CD14-positive monocyte (primary cell): ENCODE data around the gene ZKSCAN4. TPM values are rescaled to one million over a fixed set of nuclear protein-coding genes. Genes with fewer than 3 reads are reported as not detected.

ENCODE experiments used
- DNase-seq, 3 donors: peaks; one replicate each; pipeline ENCODE4 v3.0.0-alpha.2; 2011 to 2022
- H2AFZ ChIP-seq: 2 replicates; pipeline ENCODE4 v1.6.0; 2012; ENCODE audit warnings: mild to moderate bottlenecking, low read depth, low read length, inconsistent platforms; ENCODE audit not compliant: insufficient read depth, poor library complexity, severe bottlenecking
- H3K27ac ChIP-seq, 2 donors: 1 replicate in 1 of 2; 2 replicates in 1 of 2; pipeline ENCODE4 v1.5.1; 2012 to 2013; ENCODE audit warnings: low read length in 2 of 2, control low read depth in 1 of 2, inconsistent platforms in 1 of 2, low read depth in 1 of 2, mild to moderate bottlenecking in 1 of 2
- H3K27me3 ChIP-seq, 2 donors: one replicate each; pipeline versions ENCODE4 v1.6.0 to v1.6.1; 2011 to 2013; ENCODE audit warnings: low read length in 2 of 2; ENCODE audit not compliant: control insufficient read depth in 2 of 2, insufficient read depth in 2 of 2
- H3K36me3 ChIP-seq, 2 donors: replicated peaks in 1 of 2; 1 replicate in 1 of 2; 2 replicates in 1 of 2; pipeline versions ENCODE4 v1.5.1 to v1.6.1; 2012 to 2013; ENCODE audit warnings: low read length in 2 of 2, control low read depth in 1 of 2, inconsistent platforms in 1 of 2, mild to moderate bottlenecking in 1 of 2; ENCODE audit not compliant: insufficient read depth in 2 of 2, control insufficient read depth in 1 of 2
- H3K4me1 ChIP-seq, 2 donors: 1 replicate in 1 of 2; 2 replicates in 1 of 2; pipeline versions ENCODE4 v1.5.1 to v1.6.1; 2012 to 2013; ENCODE audit warnings: low read length in 2 of 2, control low read depth in 1 of 2, inconsistent platforms in 1 of 2, mild to moderate bottlenecking in 1 of 2, moderate library complexity in 1 of 2; ENCODE audit not compliant: insufficient read depth in 2 of 2, control insufficient read depth in 1 of 2
- H3K4me2 ChIP-seq: replicated peaks from 2 replicates; pipeline ENCODE3; 2012; ENCODE audit warnings: low read length, moderate library complexity, mild to moderate bottlenecking; ENCODE audit not compliant: poor library complexity, severe bottlenecking; ENCODE audit errors: extremely low read depth
- H3K4me3 ChIP-seq, 3 experiments: fragments of 200-600 bp in 1 of 3; sonication (generic) in 1 of 3; replicated peaks in 1 of 3; 1 replicate in 2 of 3; 2 replicates in 1 of 3; pipeline ENCODE4 v1.5.1; 2011 to 2013; ENCODE audit warnings: low read length in 3 of 3, mild to moderate bottlenecking in 3 of 3, control low read depth in 2 of 3, low read depth in 2 of 3, inconsistent platforms in 1 of 3, moderate library complexity in 1 of 3
- H3K79me2 ChIP-seq: 2 replicates; pipeline ENCODE4 v1.6.0; 2012; ENCODE audit warnings: mild to moderate bottlenecking, control low read depth, inconsistent platforms, low read length, moderate library complexity; ENCODE audit not compliant: insufficient read depth
- H3K9ac ChIP-seq: 2 replicates; pipeline ENCODE4 v1.6.0; 2017; ENCODE audit warnings: low read length, mild to moderate bottlenecking; ENCODE audit not compliant: insufficient read depth, poor library complexity, severe bottlenecking
- H3K9me3 ChIP-seq, 2 donors: replicated peaks in 1 of 2; 1 replicate in 1 of 2; 2 replicates in 1 of 2; pipeline versions ENCODE4 v1.5.1 to v1.6.1; 2012 to 2013; ENCODE audit warnings: low read length in 2 of 2, control low read depth in 1 of 2; ENCODE audit not compliant: control insufficient read depth in 1 of 2, insufficient read depth in 1 of 2
- H4K20me1 ChIP-seq: 2 replicates; pipeline ENCODE4 v1.6.0; 2012; ENCODE audit warnings: mild to moderate bottlenecking, low read length, control low read depth, moderate library complexity; ENCODE audit not compliant: insufficient read depth
- H3K27ac Mint-ChIP-seq, 7 donors: one replicate each; pipeline ENCODE4 v1.8.0; 2020; ENCODE audit warnings: mild to moderate bottlenecking in 7 of 7, mixed read lengths in 7 of 7, moderate library complexity in 6 of 7, inconsistent platforms in 2 of 7
- H3K27me3 Mint-ChIP-seq, 3 donors: one replicate each; pipeline ENCODE4 v1.8.0; 2021 to 2022; ENCODE audit warnings: low read depth in 3 of 3, mild to moderate bottlenecking in 3 of 3, mixed read lengths in 3 of 3, moderate library complexity in 3 of 3, inconsistent platforms in 1 of 3
- H3K36me3 Mint-ChIP-seq, 2 donors: one replicate each; pipeline ENCODE4 v1.8.0; 2020; ENCODE audit warnings: mixed read lengths in 2 of 2, inconsistent platforms in 1 of 2, mild to moderate bottlenecking in 1 of 2
- H3K4me1 Mint-ChIP-seq: one replicate; pipeline ENCODE4 v1.8.0; 2020; ENCODE audit warnings: mild to moderate bottlenecking, mixed read lengths
- H3K4me3 Mint-ChIP-seq, 2 donors: one replicate each; pipeline ENCODE4 v1.8.0; 2020; ENCODE audit warnings: mild to moderate bottlenecking in 2 of 2, mixed read lengths in 2 of 2, moderate library complexity in 1 of 2
- H3K9me3 Mint-ChIP-seq, 7 donors: one replicate each; pipeline ENCODE4 v1.8.0; 2020 to 2022; ENCODE audit warnings: mixed read lengths in 7 of 7, mild to moderate bottlenecking in 6 of 7, moderate library complexity in 6 of 7, inconsistent platforms in 2 of 7
- CTCF ChIP-seq: fragments of 200-600 bp; IDR thresholded peaks from one replicate; pipeline ENCODE4 v1.8.0; 2022; ENCODE audit warnings: antibody characterized with exemption, mild to moderate bottlenecking
- WGBS: methylation state at CpG from one replicate; pipeline ENCODE4 v1.1.5; 2013; ENCODE audit warnings: missing lambda C conversion rate; ENCODE audit not compliant: insufficient coverage; 5-methylcytosine and 5-hydroxymethylcytosine counted together
- intact Hi-C, 2 donors: fragments of 100-400 bp; cut with micrococcal nuclease; formaldehyde crosslinking; loops; one replicate each; pipeline versions ENCODE4 v1.15.0 to v1.15.1; 2023
- polyA plus RNA-seq, 3 donors: library from polyadenylated mRNA; depleted of rRNA in 1 of 3; unstranded in 2 of 3; stranded (reverse) in 1 of 3; fragments of 300-500 nt in 2 of 3; fragments of >200 nt in 1 of 3; fragmentation: Illumina TruSeq in 2 of 3; gene quantifications; 1 replicate in 2 of 3; 2 replicates in 1 of 3; pipeline ENCODE4 v1.2.3, GENCODE V29; 2012 to 2021

The ZKSCAN4 gene
- polyA plus RNA-seq, 3 donors: 1.5 to 2.0 (median 1.6) TPM

GRCh38 chr6:28217890-28218289 is 34.2 kb downstream of the ZKSCAN4 start:
- Histone ChIP-seq H2AFZ (peak overlapping the region; percentile 76), H3K9me3 (peaks cover 3 to 7% of the 10 kb centered on the region in 2 donors), H3K27me3 (peaks cover 51 to 62% of the 10 kb centered on the region in 2 donors), H3K36me3 (no peaks in the 10 kb centered on the region), H3K4me2 (peak overlapping the region; percentile 87), H3K9ac (no peak overlapping the region), H4K20me1 (no peaks in the 10 kb centered on the region), H3K27ac (no peak overlapping the region), H3K79me2 (no peaks in the 10 kb centered on the region), H3K4me1 (peaks cover 12 to 18% of the 10 kb centered on the region in 2 donors), H3K4me3 (peak overlapping the region in 1 of 3 experiments; percentile 78)
- 92% methylated on average over 12 of the region's 12 CpGs for WGBS
- peak overlapping the region; percentile 87 to 93 for H3K4me3 Mint-ChIP-seq
- intact Hi-C loops: loop anchor here in 1 of 2 donors (10.0 kb wide), 1 partner anchor 73 kb away; the partner anchor contains the start of gene ZKSCAN8
- no peak for DNase-seq
- peaks cover 50 to 64% (median 55%) of the 10 kb centered on the region in 3 donors for H3K27me3 Mint-ChIP-seq
- peaks cover 3 to 17% (median 11%) of the 10 kb centered on the region in 7 donors for H3K9me3 Mint-ChIP-seq
- TF ChIP-seq CTCF: no peak
- H3K36me3 Mint-ChIP-seq: peaks cover 0 to 2% of the 10 kb centered on the region in 2 donors
- H3K4me1 Mint-ChIP-seq: peaks cover 32% of the 10 kb centered on the region
- peak overlapping the region in 1 of 7 donors; percentile 68 for H3K27ac Mint-ChIP-seq

GRCh38 chr6:28215425-28215824 is 36.6 kb downstream of the ZKSCAN4 start:
- Histone ChIP-seq H3K9ac (no peak overlapping the region), H3K79me2 (no peaks in the 10 kb centered on the region), H3K4me3 (no peak overlapping the region), H3K4me1 (peaks cover 17 to 29% of the 10 kb centered on the region in 2 donors), H3K9me3 (peaks cover 3 to 17% of the 10 kb centered on the region in 2 donors), H3K27me3 (peaks cover 59 to 70% of the 10 kb centered on the region in 2 donors), H3K36me3 (no peaks in the 10 kb centered on the region), H2AFZ (peak overlapping the region; percentile 8), H3K4me2 (peak overlapping the region; percentile 26), H3K27ac (no peak overlapping the region), H4K20me1 (no peaks in the 10 kb centered on the region)
- peaks cover 0 to 5% of the 10 kb centered on the region in 2 donors for H3K36me3 Mint-ChIP-seq
- H3K4me3 Mint-ChIP-seq: peak overlapping the region; percentile 14 to 77
- DNase-seq: no peak
- peaks cover 60 to 69% (median 64%) of the 10 kb centered on the region in 3 donors for H3K27me3 Mint-ChIP-seq
- WGBS: 34% methylated on average over 6 of the region's 8 CpGs
- no peak for TF ChIP-seq CTCF
- H3K9me3 Mint-ChIP-seq: peaks cover 3 to 32% (median 21%) of the 10 kb centered on the region in 7 donors
- no peak overlapping the region for H3K27ac Mint-ChIP-seq
- intact Hi-C loops: loop anchor here in 1 of 2 donors (10.0 kb wide), 1 partner anchor 71 kb away; the partner anchor contains the start of gene ZKSCAN8
- peaks cover 43% of the 10 kb centered on the region for H3K4me1 Mint-ChIP-seq
